Measurements from ENCODE around the gene SRPRB.
"Not testable (repeated sequence)": the region's sequence is repeated elsewhere in the genome, so short reads cannot be mapped to it uniquely, and the experiment has no call there.

Gene SRPRB

GRCh38 chr3:133777807-133778568 lies 27.6 kb upstream of the SRPRB start:
- in situ Hi-C loops (cut with HindIII; ENCODE audit: low sequenced_read_pairs), result no loop called here

DNA sequence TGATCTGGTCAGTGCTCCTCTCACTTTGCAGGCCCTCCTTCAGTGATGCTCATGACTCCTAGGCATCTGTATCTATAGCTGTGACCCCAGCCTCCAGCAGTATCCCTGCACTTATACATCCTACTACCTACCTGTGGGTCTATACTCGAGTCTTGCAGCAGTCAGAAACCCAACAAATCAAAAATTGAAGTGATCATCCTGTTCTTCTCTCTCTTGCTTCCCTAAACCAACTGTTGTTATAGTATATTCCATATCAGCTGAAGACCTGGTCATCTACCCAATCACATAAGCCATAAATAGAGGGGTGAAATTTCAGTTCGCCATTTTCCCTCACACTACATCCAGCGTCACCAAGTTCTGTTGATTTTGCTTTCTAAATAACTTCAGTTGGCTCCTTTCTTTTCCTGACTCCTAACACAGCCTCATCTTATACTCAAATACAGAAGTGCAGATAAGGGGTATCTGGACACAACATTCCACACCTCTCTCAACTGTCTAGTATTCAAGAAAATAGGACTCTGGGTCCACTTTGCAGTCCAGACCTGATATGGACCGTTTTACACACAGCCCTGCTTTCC lies 25.9 kb upstream of the SRPRB start:
- in situ Hi-C loops (cut with HindIII; ENCODE audit: low sequenced_read_pairs), result no loop called here

DNA sequence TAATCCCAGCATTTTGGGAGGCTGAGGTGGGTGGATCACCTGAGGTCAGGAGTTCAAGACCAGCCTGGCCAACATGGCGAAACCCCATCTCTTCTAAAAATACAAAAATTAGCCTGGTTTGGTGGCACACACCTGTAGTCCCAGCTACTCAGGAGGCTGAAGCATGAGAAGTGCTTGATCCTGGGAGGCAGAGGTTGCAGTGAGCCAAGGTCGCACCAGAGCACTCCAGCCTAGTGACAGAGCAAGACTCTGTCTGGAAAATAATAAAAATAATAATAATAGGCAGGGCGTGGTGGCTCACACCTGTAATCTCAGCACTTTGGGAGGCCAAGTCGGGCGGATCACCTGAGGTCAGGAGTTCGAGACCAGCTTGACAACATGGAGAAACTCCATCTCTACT lies 24.9 kb upstream of the SRPRB start:
- in situ Hi-C loops (cut with HindIII; ENCODE audit: low sequenced_read_pairs), result not testable (repeated sequence)

DNA sequence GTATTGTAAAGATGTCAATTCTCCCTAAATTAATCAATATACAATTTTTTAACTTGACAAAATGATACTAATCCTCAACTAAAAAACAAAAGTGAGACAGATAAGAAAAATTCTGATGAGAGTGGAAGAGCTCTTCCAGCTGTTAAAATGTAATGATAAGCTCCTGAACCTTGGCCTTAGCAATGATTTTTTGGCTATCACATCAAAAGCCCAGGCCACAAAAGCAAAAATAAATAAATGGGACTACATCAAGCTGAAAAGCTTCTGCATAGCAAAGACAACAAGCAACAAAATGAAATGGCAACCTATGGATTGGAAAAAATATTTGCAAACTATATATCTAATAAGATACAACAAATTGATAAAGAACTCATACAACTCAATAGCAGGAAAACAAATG lies 24.0 kb upstream of the SRPRB start:
- in situ Hi-C loops (cut with HindIII; ENCODE audit: low sequenced_read_pairs), result no loop called here

DNA sequence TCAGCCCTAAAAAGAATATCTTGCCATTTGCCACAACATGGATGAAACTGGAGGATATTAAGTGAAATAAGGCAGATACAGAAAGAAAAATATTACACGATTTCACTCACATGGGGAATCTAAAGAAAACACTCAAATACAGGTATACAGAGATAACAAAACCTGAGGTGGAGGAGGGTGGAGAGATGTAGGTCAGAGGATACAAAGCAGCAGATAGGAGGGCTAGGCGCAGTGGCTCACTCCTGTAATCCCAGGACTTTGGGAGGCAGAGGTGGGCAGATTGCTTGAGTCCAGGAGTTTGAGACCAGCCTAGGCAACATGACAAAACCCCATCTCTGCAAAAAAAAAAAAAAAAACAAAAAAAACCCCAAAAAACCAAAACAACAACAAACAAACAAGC lies 23.2 kb upstream of the SRPRB start:
- in situ Hi-C loops (cut with HindIII; ENCODE audit: low sequenced_read_pairs), result no loop called here

- in situ Hi-C loops (cut with HindIII; ENCODE audit: low sequenced_read_pairs), result no loop called here
Measured at GRCh38 chr3:133783762-133784161, 21.9 kb upstream of the SRPRB start.

DNA sequence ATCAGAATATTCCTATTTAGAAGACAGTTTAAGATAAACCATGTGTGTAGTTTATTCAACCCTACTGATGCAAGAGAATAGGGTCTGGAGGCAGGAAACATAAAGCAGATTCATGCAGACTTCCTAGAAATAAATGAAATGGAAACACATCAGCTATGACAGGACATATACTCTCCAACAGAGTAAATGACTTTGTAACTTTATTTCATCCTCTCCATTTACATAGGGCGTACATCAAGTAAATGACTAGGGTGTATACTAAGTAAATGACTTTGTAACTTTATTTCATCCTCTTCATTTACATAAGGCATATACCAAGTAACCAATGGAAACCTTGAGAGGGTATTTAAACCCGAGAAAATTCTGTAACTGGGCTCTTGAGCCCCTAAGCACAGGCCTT lies 17.6 kb upstream of the SRPRB start:
- in situ Hi-C loops (cut with HindIII; ENCODE audit: low sequenced_read_pairs), result no loop called here

DNA sequence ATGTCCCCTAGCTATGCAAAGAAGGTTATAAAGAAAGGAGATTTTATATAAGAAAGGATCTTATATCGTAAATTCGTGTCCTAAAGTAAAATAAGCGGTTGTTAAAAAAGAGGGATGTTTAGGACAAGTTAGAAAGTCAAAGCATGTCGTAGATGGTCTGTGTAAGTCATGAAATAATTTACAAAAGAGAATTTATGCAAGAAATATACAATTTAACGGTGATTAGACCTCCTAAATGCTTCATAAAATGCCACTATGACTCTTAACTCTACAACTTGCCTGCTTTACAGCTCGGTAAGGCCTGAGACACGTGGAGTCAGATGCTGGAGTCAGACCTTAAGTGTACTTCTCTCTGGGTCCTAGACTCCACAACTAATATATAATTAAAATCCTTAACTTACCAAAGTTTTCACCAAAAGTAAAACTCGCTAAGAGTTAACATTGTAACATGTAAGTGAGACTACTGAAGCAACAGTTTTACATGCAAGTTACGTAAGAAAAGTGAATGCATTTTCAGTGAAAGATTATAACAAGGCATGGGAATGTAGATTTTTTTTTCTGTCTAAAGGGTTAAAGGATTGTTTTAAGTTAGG lies 13.3 kb upstream of the SRPRB start:
- in situ Hi-C loops (cut with HindIII; ENCODE audit: low sequenced_read_pairs), result no loop called here

- in situ Hi-C loops (cut with HindIII; ENCODE audit: low sequenced_read_pairs), result no loop called here
Measured at GRCh38 chr3:133797396-133798105, 8.1 kb upstream of the SRPRB start.

- in situ Hi-C loops (cut with HindIII; ENCODE audit: low sequenced_read_pairs), result no loop called here
Measured at GRCh38 chr3:133799794-133800585, 5.6 kb upstream of the SRPRB start.

DNA sequence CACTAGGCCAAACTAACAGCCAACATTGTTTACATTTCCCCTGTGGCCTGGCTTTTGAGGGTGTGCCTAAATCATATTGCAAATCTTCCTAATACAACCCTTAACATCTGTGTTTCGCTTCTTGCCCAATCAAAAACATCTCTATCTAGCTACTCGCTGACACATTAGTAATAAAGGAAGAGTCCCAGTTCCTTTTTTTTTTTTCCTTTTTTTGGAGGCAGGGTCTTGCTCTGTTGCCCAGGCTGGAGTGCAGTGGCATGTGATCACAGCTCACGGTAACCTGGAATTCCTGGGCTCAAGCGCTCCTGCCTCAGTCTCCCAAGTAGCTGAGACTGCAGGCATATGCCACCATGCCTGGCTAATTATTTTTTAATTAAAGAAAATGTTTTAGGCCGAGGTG lies 2.1 kb upstream of the SRPRB start:
- in situ Hi-C loops (cut with HindIII; ENCODE audit: low sequenced_read_pairs), result no loop called here

GRCh38 chr3:133804896-133805295 lies 719 bp upstream of the SRPRB start:
- in situ Hi-C loops (cut with HindIII; ENCODE audit: low sequenced_read_pairs), result no loop called here

DNA sequence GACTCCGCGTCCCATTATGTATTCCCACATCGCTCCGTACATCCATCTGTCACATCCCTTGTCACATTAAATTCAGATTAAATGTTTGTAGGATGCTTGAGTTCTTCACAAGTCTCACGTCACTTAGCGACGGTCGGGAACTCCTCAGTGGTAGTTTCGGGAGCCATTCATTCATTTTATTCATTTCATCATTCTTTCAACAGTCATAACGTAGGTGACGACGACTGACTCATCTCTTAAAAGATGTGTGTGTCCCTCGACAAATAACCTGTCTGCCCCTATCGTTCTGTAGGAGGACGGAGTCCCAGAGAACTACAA lies 272 bp upstream of the SRPRB start:
- in situ Hi-C loops (cut with HindIII; ENCODE audit: low sequenced_read_pairs), result no loop called here

- in situ Hi-C loops (cut with HindIII; ENCODE audit: low sequenced_read_pairs), result no loop called here
Measured at GRCh38 chr3:133812872-133813271, 7.3 kb downstream of the SRPRB start.

DNA sequence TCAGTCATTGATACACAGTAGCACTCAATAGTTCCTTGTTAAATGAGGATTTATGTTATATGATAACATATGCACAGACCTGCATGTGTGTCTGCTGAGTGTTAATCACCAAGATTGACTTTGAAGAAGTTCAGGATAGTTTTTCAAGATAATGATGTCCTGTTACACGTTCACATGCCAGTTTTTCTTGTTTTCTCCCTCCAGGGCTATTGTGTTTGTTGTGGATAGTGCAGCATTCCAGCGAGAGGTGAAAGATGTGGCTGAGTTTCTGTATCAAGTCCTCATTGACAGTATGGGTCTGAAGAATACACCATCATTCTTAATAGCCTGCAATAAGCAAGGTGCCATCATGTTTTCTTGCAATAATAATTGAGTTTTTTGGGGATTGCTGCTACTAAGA lies 9.8 kb downstream of the SRPRB start:
- in situ Hi-C loops (cut with HindIII; ENCODE audit: low sequenced_read_pairs), result no loop called here

DNA sequence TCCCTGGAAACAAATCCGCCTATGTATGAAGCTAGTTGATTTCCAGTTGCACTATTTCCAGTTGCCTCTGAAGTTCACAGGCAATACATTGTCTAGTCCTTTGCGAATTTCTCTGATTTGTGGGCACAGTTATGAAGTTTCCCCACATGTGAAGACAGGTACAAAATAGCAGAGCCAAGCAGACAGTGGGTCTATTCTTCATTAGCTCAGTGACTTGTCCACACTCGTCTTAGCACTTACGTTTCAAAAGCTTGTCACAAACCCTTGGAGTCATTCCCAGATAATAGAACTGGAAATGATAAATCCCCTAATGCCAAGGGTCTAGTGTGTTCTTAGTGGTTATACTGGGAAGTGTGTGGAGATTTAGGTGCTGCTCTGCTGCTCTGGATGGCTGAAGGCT lies 14.5 kb downstream of the SRPRB start:
- in situ Hi-C loops (cut with HindIII; ENCODE audit: low sequenced_read_pairs), result loop anchor here (5.0 kb wide), 1 partner anchor 52 kb away; no protein-coding TSS in a partner anchor

DNA sequence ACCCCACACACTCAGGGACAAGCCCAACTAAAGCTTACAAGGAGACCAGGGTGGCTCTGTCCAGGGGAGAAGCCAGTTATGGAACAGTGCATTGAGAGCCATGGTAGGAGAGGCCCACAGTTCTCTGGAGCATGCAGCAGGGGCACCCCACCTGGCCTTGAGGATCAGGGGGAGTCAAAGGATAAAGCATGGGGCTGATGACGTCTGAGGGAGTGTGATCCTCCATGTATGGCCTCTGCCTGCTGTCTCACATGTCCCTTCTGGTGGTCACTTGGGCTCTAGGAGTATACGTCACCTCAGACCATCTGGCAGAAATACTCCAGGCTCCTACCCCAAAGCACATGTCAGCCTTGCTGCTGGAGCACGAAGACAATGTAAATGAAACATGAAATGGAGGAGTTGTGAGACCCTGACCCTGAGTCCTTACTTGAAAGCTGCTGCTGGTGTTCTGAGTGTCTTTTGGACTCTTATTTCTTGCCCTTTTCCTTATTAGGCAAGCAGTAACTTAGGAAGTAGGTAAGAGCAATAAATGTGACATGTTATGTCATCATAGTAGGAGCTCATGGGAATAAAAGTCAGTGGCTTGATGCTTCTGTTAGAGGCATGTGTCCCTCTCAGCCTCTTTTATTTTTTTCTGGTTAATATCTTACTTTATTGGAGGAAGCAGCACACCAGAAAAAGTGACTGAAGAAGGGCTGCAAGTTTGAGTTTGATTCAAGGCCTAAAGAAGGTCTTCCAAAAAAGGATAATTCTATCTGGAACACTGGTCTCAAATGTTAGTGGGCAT lies 15.5 kb downstream of the SRPRB start:
- in situ Hi-C loops (cut with HindIII; ENCODE audit: low sequenced_read_pairs), result loop anchor here (5.0 kb wide), 1 partner anchor 51 kb away; no protein-coding TSS in a partner anchor

DNA sequence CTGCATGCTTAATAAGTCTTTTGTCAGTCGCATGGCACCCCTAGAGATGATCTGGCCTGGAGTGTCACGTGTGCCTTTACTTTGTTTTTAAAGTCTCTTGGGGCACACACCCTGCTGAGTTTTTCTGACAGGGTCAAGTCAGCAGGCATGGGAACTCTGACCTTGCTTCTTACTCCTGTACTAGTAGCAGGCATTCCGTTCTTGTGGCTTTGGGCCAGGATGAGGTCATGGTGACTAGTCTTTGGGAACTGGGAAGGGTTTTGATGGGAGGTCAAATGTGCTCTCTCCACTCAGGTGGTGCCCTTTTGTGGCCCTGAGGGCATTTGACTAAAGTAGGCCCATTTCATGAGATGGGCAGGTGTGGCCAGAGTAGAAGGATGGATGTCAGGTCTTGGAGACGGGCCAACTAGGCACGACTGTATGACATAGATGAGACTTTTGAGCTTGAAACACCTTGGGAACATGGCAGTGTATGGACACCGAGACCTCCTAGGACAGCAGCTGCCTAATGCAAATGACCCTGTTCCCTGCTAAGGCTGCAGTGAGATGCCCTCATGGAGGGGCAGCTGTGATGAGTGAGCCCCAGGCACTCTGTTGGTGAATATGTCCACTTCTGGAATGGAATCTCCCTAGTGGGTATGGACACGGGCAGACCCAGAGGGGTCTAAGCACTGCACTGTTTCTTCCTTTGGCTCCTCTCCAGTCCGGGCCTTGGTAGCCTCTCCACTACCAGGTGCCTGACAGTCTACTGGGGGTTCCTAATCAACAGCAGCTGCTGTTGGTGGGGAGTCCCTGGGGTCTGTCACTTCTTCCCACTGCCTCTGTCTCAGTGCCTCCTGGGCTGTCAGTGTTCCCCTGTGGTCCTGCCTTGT lies 16.4 kb downstream of the SRPRB start:
- in situ Hi-C loops (cut with HindIII; ENCODE audit: low sequenced_read_pairs), result loop anchor here (5.0 kb wide), 1 partner anchor 50 kb away; no protein-coding TSS in a partner anchor

DNA sequence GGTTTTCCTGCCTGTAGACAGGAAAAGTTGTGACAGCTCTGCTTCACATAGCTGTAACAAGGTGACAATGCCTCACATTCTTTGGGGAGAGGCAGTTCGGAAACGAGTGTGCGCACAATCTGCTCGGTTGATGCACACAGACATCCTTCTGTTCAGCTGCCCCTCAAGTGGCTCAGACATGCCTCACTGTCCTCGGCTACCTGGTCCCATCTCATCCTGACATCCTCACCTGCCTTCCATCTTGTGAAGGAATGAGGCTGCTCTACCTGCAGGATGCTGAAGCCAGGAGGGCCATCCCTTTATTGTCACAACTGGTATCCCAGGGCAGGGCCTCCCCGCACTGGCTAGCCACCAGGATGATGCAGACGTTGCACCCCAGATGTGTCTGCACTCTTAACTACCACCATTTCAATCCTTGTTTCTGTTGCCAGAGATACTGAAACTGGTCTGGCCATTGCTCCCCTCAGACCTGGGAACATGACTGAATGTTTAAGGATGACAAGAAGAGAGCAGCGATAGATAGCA lies 19.4 kb downstream of the SRPRB start:
- in situ Hi-C loops (cut with HindIII; ENCODE audit: low sequenced_read_pairs), result loop anchor here (5.0 kb wide), 1 partner anchor 47 kb away; no protein-coding TSS in a partner anchor
